Pancreas (tissue), 10 donors: ENCODE data around the gene CPT1C. TPM values are rescaled to one million over a fixed set of nuclear protein-coding genes. Genes with fewer than 3 reads are reported as not detected.

Experiments
- ATAC-seq, 4 donors: fragments of 200-7000 bp; cut with Tn5 transposase; one replicate each; pipeline versions ENCODE4 v1.8.0 to v1.9.1; 2020; ENCODE audit warnings: mild to moderate bottlenecking in 4 of 4, moderate library complexity in 4 of 4
- DNase-seq, 6 donors: peaks; one replicate each; pipeline ENCODE4 v3.0.0-alpha.2; 2020
- FAIRE-seq: peaks from 2 replicates; lab custom pipeline; 2012; peaks lifted over from hg19 to GRCh38; lab: Jason Lieb, UNC
- H3K27ac ChIP-seq, 4 donors: fragments of 200-600 bp; sonication (generic); 1 replicate in 3 of 4; 2 replicates in 1 of 4; pipeline versions ENCODE4 v1.5.0 to v1.8.0; 2020
- H3K27me3 ChIP-seq, 4 donors: fragments of 200-600 bp; one replicate each; pipeline ENCODE4 v1.8.0; 2021
- H3K36me3 ChIP-seq, 3 donors: fragments of 200-600 bp; sonication (generic) in 1 of 3; one replicate each; pipeline versions ENCODE4 v1.5.0 to v1.8.0; 2020 to 2021
- H3K4me1 ChIP-seq, 3 donors: fragments of 200-600 bp; one replicate each; pipeline ENCODE4 v1.8.0; 2021
- H3K4me3 ChIP-seq, 4 donors: fragments of 200-600 bp; sonication (generic) in 2 of 4; one replicate each; pipeline versions ENCODE4 v1.5.0 to v1.8.0; 2020 to 2021
- H3K9me3 ChIP-seq, 4 donors: fragments of 200-600 bp; one replicate each; pipeline ENCODE4 v1.8.0; 2021
- WGBS, 2 donors: extraction: QIAGEN DNeasy Blood & Tissue Kit; methylation state at CpG; one replicate each; pipeline ENCODE4 v1.1.7; 2013; 5-methylcytosine and 5-hydroxymethylcytosine counted together
- intact Hi-C, 3 donors: fragments of 100-400 bp; cut with DNase I; formaldehyde crosslinking; loops; one replicate each; pipeline versions ENCODE4 v1.11.1 to v1.14.2; 2022
- polyA plus RNA-seq, 2 donors: library from polyadenylated mRNA; stranded (reverse); fragments of 200-250 nt; gene quantifications; one replicate each; pipeline ENCODE4 v1.2.3, GENCODE V29; 2013
- total RNA-seq, 6 donors: library from RNA; stranded (reverse); fragmentation: NEBNext Ultra II Directional in 4 of 6; extraction: Animal tissue kit (Norgen Biotek cat#: 25700) in 4 of 6; gene quantifications; one replicate each; pipeline versions ENCODE4 v1.2.1 to v1.2.4, GENCODE V29; 2021 to 2023
- TF ChIP-seq, protein P1 (sequence below), 4 donors: fragments of 200-600 bp; sonication (generic) in 3 of 4; IDR thresholded peaks; one replicate each; pipeline versions ENCODE4 v1.5.0 to v1.8.0; 2021; ENCODE audit warnings: antibody characterized with exemption in 4 of 4
- donor health status: healthy with polysubstance abuse.
- donor health status: DM: no; HTN: no; CAD: no; lungs with moderate emphysema.
- donor health status: DM: no; HTN: no; CAD: no.
- donor health status: control.
- donor health status: control.
- donor health status: Bipolar disorder and iron deficiency.
- donor health status: DM: yes; HTN: yes; CAD: no.
- donor health status: DM: no; HTN: no; CAD: no.
- donor health status: DM: no; HTN: no; CAD: no.
- donor health status: DM: yes; HTN: yes; CAD: no.

The CPT1C gene
- total and polyA plus RNA-seq, 8 donors, result 0.28 to 12.6 (median 3.0) TPM

DNA sequence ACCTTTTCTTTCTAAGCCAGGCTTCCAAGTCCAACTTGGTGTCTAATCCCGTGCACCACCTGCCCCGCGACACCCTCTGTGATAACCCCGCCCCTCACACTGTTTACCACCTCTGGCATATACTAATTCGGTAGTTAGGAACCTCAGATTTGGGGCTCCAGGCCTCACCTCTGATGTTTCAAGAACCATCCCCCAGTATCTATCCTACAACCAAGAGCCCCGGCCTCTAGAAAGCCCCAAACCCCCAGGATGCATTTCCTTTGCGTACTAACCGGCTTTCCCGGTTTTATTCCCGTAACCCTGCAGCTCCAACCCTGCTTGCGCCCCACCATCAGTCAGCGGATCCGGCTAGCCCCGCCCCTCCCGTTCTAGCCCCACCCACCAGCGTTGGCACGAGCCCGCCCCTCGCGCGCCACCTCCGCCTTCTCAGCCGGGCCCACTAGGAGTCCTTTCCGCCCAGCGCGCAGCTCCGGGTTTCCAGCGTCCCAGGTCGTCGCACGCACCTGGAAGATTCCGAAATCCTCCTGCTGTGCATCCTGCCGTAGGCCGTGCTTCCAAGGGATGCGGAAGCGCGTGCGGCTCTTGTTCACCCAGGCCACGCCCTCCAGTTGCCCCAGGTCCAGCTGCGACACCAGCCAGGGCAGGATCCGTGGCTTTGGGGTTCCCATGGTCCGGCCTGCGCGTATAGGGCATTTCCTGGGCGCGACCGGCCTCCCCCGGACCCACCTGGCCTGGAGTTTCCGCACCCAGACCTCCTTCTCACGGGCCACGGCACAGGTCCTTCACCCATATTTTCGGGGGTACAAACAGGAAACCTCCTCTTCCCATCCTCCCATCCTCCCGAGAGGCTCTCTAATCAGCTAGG lies 26.5 kb upstream of the CPT1C start:
- TF ChIP-seq, protein P1, sequence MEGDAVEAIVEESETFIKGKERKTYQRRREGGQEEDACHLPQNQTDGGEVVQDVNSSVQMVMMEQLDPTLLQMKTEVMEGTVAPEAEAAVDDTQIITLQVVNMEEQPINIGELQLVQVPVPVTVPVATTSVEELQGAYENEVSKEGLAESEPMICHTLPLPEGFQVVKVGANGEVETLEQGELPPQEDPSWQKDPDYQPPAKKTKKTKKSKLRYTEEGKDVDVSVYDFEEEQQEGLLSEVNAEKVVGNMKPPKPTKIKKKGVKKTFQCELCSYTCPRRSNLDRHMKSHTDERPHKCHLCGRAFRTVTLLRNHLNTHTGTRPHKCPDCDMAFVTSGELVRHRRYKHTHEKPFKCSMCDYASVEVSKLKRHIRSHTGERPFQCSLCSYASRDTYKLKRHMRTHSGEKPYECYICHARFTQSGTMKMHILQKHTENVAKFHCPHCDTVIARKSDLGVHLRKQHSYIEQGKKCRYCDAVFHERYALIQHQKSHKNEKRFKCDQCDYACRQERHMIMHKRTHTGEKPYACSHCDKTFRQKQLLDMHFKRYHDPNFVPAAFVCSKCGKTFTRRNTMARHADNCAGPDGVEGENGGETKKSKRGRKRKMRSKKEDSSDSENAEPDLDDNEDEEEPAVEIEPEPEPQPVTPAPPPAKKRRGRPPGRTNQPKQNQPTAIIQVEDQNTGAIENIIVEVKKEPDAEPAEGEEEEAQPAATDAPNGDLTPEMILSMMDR (IDR thresholded peaks at IDR 0.05), result no peak
- no peak for FAIRE-seq
- Histone ChIP-seq H3K4me1 (peaks cover 0 to 7% (median 5%) of the 10 kb centered on the region in 3 donors), H3K27me3 (no peaks in the 10 kb centered on the region), H3K27ac (peak overlapping the region; percentile 77 to 91 (median 79)), H3K36me3 (peaks cover 0 to 10% (median 9%) of the 10 kb centered on the region in 3 donors), H3K4me3 (peak overlapping the region; percentile 45 to 80 (median 67)), H3K9me3 (no peaks in the 10 kb centered on the region)
- ATAC-seq, result peak; percentile 70 to 89 (median 83)
- DNase-seq, result peak; percentile 86 to 98 (median 92)
- WGBS, 2 donors, result 1% methylated on average over 52 to 53 of the region's 53 CpGs
- intact Hi-C loops, result no loop called here

DNA sequence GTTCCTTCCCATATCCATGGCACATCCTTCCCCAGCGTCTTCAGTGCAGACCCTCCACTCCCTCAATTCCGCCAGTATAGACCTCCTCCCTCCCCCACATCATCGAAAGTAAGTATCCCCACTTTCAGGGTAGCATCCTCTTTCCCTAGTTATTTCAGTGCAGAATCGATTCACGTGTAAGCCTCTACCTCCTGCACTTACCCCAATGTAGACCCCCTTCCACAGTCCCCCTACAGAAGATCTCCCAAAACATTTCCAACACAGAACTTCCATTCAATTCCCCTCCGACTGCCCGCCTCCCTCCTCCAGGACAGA lies 25.9 kb upstream of the CPT1C start:
- Histone ChIP-seq H3K36me3 (peaks cover 0 to 10% (median 9%) of the 10 kb centered on the region in 3 donors), H3K27me3 (no peaks in the 10 kb centered on the region), H3K9me3 (no peaks in the 10 kb centered on the region), H3K4me3 (peak overlapping the region; percentile 45 to 80 (median 67)), H3K27ac (peak overlapping the region; percentile 77 to 91 (median 79)), H3K4me1 (peaks cover 0 to 7% (median 5%) of the 10 kb centered on the region in 3 donors)
- FAIRE-seq (no peak), DNase-seq (no peak), ATAC-seq (peak in 2 of 4 donors; percentile 0 to 1)
- WGBS, 2 donors, result 0 to 2% methylated on average over 7 of the region's 7 CpGs
- TF ChIP-seq, protein P1 (IDR thresholded peaks at IDR 0.05), result no peak
- intact Hi-C loops, result no loop called here

DNA sequence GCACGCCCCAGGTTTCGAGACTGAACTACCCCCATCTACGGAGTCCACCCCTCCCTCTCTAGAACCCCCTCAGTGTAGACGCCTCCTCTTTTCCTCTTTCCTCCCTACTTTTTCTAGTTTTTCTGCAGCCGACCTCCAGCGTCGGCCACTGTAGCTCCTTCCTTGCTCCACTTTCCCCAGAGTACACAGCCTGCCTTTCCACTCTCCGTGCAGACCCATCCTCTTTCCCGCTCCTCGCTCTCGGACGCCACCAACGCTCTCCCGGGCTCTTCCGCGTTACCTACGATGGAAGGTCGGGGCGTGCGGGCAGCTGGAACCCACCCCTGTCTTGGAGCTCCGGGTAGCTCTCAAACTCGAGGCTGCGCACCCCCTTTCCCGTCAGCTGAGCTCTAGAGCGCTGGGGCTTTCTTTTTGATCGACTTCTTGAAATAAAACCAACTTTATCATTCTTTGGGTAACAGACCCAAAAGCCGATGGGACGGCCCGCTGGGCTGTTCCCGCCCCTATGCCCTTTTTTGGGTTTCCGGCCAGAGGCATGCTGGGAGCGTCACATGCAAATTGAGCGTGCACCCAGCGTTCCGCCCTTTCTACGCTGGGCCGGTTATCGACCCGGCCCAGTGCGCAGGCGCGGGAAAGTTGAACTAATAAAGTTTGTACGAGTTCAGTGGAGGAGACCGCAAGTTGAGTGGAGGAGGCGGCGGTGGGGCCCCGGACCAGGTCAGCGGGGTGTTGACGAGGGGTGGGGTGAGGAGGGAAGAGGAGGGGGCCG lies 25.4 kb upstream of the CPT1C start, which contains the start of the genes BCL2L12 and IRF3:
Gene BCL2L12 (plus strand): TSS at position 583 of the 769 bp plus-strand sequence. CDS start 760 bp downstream, outside the sequence.
Gene IRF3 (minus strand): TSS at position 507 of the 769 bp plus-strand sequence. CDS start 1,019 bp downstream, outside the sequence.
- peak; percentile 97 to 100 (median 98) for DNase-seq
- TF ChIP-seq, protein P1 (IDR thresholded peaks at IDR 0.05), result no peak
- Histone ChIP-seq H3K4me3 (peak within 1 kb of the TSS; percentile 45 to 80 (median 67)), H3K27me3 (no peaks in the 10 kb centered on the region), H3K9me3 (no peaks in the 10 kb centered on the region), H3K4me1 (peaks cover 0 to 7% (median 5%) of the 10 kb centered on the region in 3 donors), H3K36me3 (peaks cover 0 to 10% (median 9%) of the 10 kb centered on the region in 3 donors), H3K27ac (peak within 1 kb of the TSS; percentile 77 to 91 (median 79))
- intact Hi-C loops, result no loop called here
- peak; percentile 89 to 94 (median 90) for ATAC-seq
- FAIRE-seq, result peak; percentile 51
- 0% methylated on average over 50 of the region's 50 CpGs for WGBS, 2 donors

DNA sequence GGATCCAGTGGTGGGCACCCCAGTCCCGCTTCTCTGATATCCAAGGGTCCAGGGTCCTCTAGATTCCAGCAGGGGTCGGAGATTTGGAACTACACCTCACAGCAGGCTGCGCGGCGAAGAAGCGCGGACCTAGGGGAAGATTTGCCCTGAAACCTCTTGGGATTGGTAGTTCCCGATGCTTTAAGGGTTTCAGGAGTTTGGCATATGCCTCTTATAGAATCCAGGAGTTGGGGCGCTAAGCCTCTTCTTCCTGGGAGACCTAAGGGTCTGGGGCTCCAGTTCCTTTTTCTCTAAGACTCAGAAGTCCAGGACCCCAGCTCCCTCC lies 24.8 kb upstream of the CPT1C start:
- TF ChIP-seq, protein P1 (IDR thresholded peaks at IDR 0.05), result no peak
- WGBS, 2 donors, result 0 to 1% methylated on average over 9 of the region's 9 CpGs
- Histone ChIP-seq H3K27ac (peak overlapping the region; percentile 77 to 91 (median 79)), H3K4me3 (peak overlapping the region; percentile 45 to 80 (median 67)), H3K36me3 (peaks cover 0 to 10% (median 9%) of the 10 kb centered on the region in 3 donors), H3K9me3 (no peaks in the 10 kb centered on the region), H3K27me3 (no peaks in the 10 kb centered on the region), H3K4me1 (peaks cover 0 to 7% (median 5%) of the 10 kb centered on the region in 3 donors)
- no peak for FAIRE-seq
- DNase-seq, result no peak
- intact Hi-C loops, result no loop called here
- peak in 3 of 4 donors; percentile 2 to 9 (median 6) for ATAC-seq
